ENCODE results near the gene TGIF1.

TGIF1 gene

GRCh38 chr18:3440341-3440740, 9.6 kb upstream of the TGIF1 start:
- FAIRE-seq = no peak

GRCh38 chr18:3441290-3441689, 8.7 kb upstream of the TGIF1 start:
- FAIRE-seq = no peak

- FAIRE-seq = no peak
Observed at GRCh38 chr18:3442919-3443318, 7.1 kb upstream of the TGIF1 start.

- FAIRE-seq = no peak
Observed at GRCh38 chr18:3444296-3444695, 5.7 kb upstream of the TGIF1 start.

GRCh38 chr18:3444954-3445353, 5.0 kb upstream of the TGIF1 start:
- no peak for FAIRE-seq

GRCh38 chr18:3447068-3447894, 2.7 kb upstream of the TGIF1 start:
- FAIRE-seq = peak; percentile 9

- FAIRE-seq = peak; percentile 95
Observed at GRCh38 chr18:3447895-3448837, 1.8 kb upstream of the TGIF1 start.

GRCh38 chr18:3448838-3449511, 997 bp upstream of the TGIF1 start:
- no peak for FAIRE-seq

GRCh38 chr18:3449512-3450011, 410 bp upstream of the TGIF1 start:
- no peak for FAIRE-seq

- FAIRE-seq = no peak
Observed at GRCh38 chr18:3450799-3451182, 819 bp downstream of the TGIF1 start.

GRCh38 chr18:3451183-3451988, 1.4 kb downstream of the TGIF1 start:
- FAIRE-seq = peak; percentile 87

GRCh38 chr18:3451989-3452749, 2.2 kb downstream of the TGIF1 start:
- FAIRE-seq = no peak

GRCh38 chr18:3452750-3453539, 3.0 kb downstream of the TGIF1 start:
- no peak for FAIRE-seq

- peak; percentile 11 for FAIRE-seq
Observed at GRCh38 chr18:3453540-3454364, 3.8 kb downstream of the TGIF1 start.

- peak; percentile 65 for FAIRE-seq
Observed at GRCh38 chr18:3454365-3455089, 4.6 kb downstream of the TGIF1 start.

- no peak for FAIRE-seq
Observed at GRCh38 chr18:3455090-3455635, 5.2 kb downstream of the TGIF1 start.

- no peak for FAIRE-seq
Observed at GRCh38 chr18:3455907-3456685, 6.1 kb downstream of the TGIF1 start.

GRCh38 chr18:3456686-3457069, 6.7 kb downstream of the TGIF1 start:
- no peak for FAIRE-seq

All from A204.1 (cell line).